BE2C (cell line): Measurements from ENCODE around the gene KIAA1217.
A peak's percentile ranks its signal among the peaks of the same experiment; 100 is the strongest.

Experiments used
- DNase-seq: peaks from one replicate; pipeline ENCODE4 v3.0.0-alpha.2; 2020
- H3K27me3 ChIP-seq: fragments of 250-450 bp; sonication (Bioruptor Pico); 2 replicates; pipeline ENCODE4 v1.5.1; 2020; ENCODE audit warnings: mild to moderate bottlenecking
- H3K36me3 ChIP-seq: fragments of 250-450 bp; sonication (Bioruptor Pico); 2 replicates; pipeline ENCODE4 v1.5.1; 2020; ENCODE audit warnings: mild to moderate bottlenecking
- H3K4me1 ChIP-seq: fragments of 250-450 bp; sonication (Bioruptor Pico); 2 replicates; pipeline ENCODE4 v1.5.1; 2020
- H3K4me3 ChIP-seq: 2 replicates; pipeline ENCODE4 v1.5.1; 2011; ENCODE audit warnings: low read depth, low read length
- H3K9me3 ChIP-seq: fragments of 250-450 bp; sonication (Bioruptor Pico); 2 replicates; pipeline ENCODE4 v1.5.1; 2020
- CTCF ChIP-seq: IDR thresholded peaks from 2 replicates; pipeline ENCODE4 v1.5.1; 2012; ENCODE audit warnings: mild to moderate bottlenecking, low read depth, low read length

The KIAA1217 gene

DNA sequence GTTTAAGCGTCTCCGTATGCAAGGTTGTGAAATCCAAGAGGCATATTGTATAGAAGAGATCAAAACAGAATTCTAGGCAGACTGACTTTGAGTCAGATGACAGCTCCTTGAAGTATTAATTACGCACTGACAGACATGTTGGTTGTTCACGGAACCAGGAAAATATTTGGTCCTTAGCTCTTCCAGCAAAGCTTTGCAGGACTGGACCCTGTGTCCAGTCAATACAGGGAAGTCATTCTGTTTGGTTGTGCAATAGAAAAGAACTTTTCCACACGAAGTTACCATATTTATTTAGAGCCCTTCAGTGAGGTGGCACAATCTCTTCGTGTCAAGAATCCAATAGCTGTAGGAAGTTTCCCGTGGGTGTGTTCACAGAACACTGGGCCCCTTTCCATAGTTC lies 309.5 kb downstream of the KIAA1217 start:
- no peaks in the 10 kb centered on the region for H3K27me3 ChIP-seq
- no peak overlapping the region for H3K4me3 ChIP-seq
- no peak for DNase-seq
- no peaks in the 10 kb centered on the region for H3K36me3 ChIP-seq
- no peaks in the 10 kb centered on the region for H3K9me3 ChIP-seq
- no peak for TF ChIP-seq CTCF
- H3K4me1 ChIP-seq, result no peaks in the 10 kb centered on the region

DNA sequence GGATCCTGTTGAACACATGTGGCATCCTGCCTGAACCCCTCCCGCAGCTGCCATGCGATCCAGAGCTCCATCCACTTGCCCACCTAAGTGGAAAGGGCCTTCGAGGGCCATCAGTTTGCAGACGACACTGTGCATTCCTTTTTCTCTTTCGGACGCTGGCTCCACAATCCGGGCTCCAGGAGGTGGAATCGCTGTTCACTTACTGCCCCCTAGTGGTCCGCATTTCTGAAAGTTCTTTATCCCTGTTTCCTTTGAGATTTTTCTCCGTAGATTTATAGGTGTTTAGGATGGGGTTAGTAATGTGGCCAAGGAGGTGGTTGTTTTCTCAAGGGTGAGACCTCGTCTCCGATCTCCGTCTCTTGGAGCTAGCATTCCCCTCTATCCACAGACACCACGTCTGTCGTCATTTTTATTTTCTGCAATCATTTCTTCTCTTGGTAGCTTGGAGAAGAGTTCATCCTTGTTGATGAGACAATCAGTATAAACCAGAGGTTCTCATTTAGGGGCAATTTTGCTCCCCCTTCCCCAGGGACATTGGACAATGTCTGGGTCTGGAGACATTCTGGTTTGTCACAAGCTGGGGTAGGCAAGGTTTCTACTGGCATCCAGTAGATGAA lies 310.2 kb downstream of the KIAA1217 start:
- Histone ChIP-seq H3K36me3 (no peaks in the 10 kb centered on the region), H3K27me3 (no peaks in the 10 kb centered on the region), H3K9me3 (no peaks in the 10 kb centered on the region), H3K4me3 (peak overlapping the region; percentile 47), H3K4me1 (no peaks in the 10 kb centered on the region)
- peak; percentile 79 for TF ChIP-seq CTCF
- DNase-seq, result peak; percentile 67

DNA sequence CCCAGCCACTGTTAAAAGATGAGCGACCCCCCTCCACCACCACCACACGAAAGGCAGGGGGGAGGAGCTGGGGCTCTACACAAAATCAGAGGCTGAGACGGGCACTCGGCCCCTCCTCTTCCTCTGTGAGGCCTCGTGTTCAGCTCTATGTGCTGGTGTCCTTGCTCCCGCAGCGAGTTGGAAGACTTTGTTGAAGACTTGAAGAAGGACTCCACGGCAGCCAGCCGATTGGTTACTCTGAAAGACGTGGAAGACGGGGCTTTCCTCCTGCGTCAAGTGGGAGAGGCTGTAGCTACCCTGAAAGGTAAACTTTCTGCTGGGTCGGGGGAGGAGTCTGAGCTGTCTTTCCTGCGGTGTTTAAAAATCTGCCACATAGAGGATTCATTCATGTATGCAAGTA lies 311.0 kb downstream of the KIAA1217 start:
- TF ChIP-seq CTCF, result no peak
- Histone ChIP-seq H3K4me3 (peak overlapping the region; percentile 47), H3K36me3 (no peaks in the 10 kb centered on the region), H3K9me3 (no peaks in the 10 kb centered on the region), H3K4me1 (no peaks in the 10 kb centered on the region), H3K27me3 (no peaks in the 10 kb centered on the region)
- no peak for DNase-seq

DNA sequence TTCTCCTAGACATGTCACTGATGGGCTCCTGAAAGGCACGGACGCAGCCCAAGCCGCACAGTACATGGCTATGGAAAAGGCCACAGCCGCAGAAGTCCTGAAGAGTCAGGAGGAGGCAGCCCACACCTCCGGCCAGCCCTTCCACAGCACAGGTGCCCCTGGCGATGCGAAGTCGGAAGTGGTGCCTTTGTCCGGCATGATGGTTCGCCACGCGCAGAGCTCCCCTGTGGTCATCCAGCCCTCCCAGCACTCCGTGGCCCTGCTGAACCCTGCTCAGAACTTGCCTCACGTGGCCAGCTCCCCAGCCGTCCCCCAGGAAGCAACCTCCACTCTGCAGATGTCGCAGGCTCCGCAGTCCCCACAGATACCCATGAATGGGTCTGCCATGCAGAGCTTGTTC lies 315.4 kb downstream of the KIAA1217 start:
- Histone ChIP-seq H3K27me3 (no peaks in the 10 kb centered on the region), H3K4me3 (no peak overlapping the region), H3K36me3 (no peaks in the 10 kb centered on the region), H3K4me1 (no peaks in the 10 kb centered on the region), H3K9me3 (no peaks in the 10 kb centered on the region)
- TF ChIP-seq CTCF, result no peak
- DNase-seq, result no peak

DNA sequence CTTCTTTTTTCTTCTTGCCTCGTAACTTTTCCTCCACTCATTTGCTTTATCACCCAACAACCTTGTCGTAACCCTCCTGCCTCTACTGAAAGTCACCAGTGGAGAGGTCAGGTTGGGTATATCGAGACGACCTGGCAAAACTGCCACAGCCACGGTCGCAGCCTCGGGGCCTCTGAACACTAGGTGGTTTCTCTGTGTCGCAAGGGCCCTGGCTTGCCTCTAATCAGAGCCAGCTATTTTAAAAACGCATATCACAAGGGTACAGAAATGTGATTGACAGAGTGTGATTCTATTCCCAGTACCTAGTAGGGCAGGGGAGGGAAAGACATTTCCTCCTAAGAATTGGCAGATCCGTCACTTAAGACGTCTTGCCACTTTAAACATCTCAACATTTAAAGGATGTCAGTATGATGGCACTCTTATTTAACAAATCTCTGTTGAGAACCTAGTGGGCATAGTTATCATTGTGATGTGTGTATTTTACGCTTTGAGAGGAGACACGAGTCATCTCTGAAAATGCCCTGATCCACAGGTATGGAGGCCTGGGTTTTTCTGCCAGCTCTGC lies 317.2 kb downstream of the KIAA1217 start:
- H3K9me3 ChIP-seq, result no peaks in the 10 kb centered on the region
- no peak for DNase-seq
- H3K4me3 ChIP-seq, result no peak overlapping the region
- H3K36me3 ChIP-seq, result no peaks in the 10 kb centered on the region
- H3K27me3 ChIP-seq, result no peaks in the 10 kb centered on the region
- H3K4me1 ChIP-seq, result no peaks in the 10 kb centered on the region
- TF ChIP-seq CTCF, result no peak

DNA sequence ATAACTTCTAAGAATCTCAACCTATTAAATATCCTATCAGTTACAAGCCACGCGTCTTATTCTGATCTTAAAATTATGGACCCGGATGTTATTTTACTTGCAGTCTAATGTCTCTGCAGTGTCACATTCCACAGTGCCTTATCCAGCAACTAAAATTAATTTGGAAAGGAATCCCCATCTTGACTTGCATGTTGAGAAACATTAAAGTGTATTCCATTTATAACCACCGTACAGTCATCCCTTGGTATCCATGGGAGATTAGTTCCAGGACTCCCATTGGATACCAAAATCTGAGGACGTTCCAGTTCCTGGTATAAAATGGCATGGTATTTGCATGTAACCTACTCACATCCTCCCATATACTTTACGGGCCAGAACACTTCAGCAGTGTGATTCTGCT lies 320.0 kb downstream of the KIAA1217 start:
- H3K4me1 ChIP-seq, result no peaks in the 10 kb centered on the region
- no peak for DNase-seq
- no peaks in the 10 kb centered on the region for H3K36me3 ChIP-seq
- no peak overlapping the region for H3K4me3 ChIP-seq
- no peaks in the 10 kb centered on the region for H3K9me3 ChIP-seq
- no peak for TF ChIP-seq CTCF
- no peaks in the 10 kb centered on the region for H3K27me3 ChIP-seq
